DOHH2 (cell line): ENCODE measurements around the gene LRRC4.

Experiments used
- H3F3A ChIP-seq: fragments of 200-600 bp; sonication (generic), shearing (Covaris generic); 2 replicates; pipeline ENCODE4 v1.6.0; 2016; ENCODE audit warnings: antibody characterized with exemption, mild to moderate bottlenecking; ENCODE audit not compliant: control insufficient read depth, insufficient read depth
- H3K27ac ChIP-seq: fragments of 200-600 bp; sonication (generic); 2 replicates; pipeline ENCODE4 v1.5.1; 2014; ENCODE audit warnings: low read depth, mild to moderate bottlenecking, low read length, moderate library complexity
- H3K27me3 ChIP-seq: fragments of 200-600 bp; sonication (generic); 2 replicates; pipeline ENCODE4 v1.6.1; 2014; ENCODE audit warnings: mild to moderate bottlenecking, low read length, mixed read lengths; ENCODE audit not compliant: control insufficient read depth
- H3K36me3 ChIP-seq: fragments of 200-600 bp; sonication (generic); 2 replicates; pipeline ENCODE4 v1.6.1; 2014; ENCODE audit warnings: mild to moderate bottlenecking, low read length, moderate library complexity, mixed read lengths; ENCODE audit not compliant: control insufficient read depth
- H3K4me1 ChIP-seq: fragments of 200-600 bp; sonication (generic); 2 replicates; pipeline ENCODE4 v1.6.1; 2014; ENCODE audit warnings: mild to moderate bottlenecking, low read length, mixed read lengths; ENCODE audit not compliant: control insufficient read depth
- H3K4me2 ChIP-seq: fragments of 200-600 bp; sonication (generic); 2 replicates; pipeline ENCODE4 v1.6.0; 2014; ENCODE audit warnings: mild to moderate bottlenecking, low read length, moderate library complexity
- H3K4me3 ChIP-seq: fragments of 200-600 bp; sonication (generic); 2 replicates; pipeline ENCODE4 v1.5.1; 2014; ENCODE audit warnings: mild to moderate bottlenecking, low read length, mixed read lengths
- H3K79me2 ChIP-seq: fragments of 200-600 bp; sonication (generic); 2 replicates; pipeline ENCODE4 v1.6.1; 2014; ENCODE audit warnings: mild to moderate bottlenecking, low read length, mixed read lengths; ENCODE audit not compliant: control insufficient read depth
- H3K9me2 ChIP-seq: fragments of 200-600 bp; sonication (generic); replicated peaks from 2 replicates; pipeline ENCODE4 v1.6.1; 2014; ENCODE audit warnings: mild to moderate bottlenecking, low read length, mixed read lengths; ENCODE audit not compliant: control insufficient read depth
- H3K9me3 ChIP-seq: fragments of 200-600 bp; sonication (generic); 2 replicates; pipeline ENCODE4 v1.6.1; 2014; ENCODE audit warnings: antibody characterized with exemption, low read length, mixed read lengths; ENCODE audit not compliant: control insufficient read depth, insufficient read depth
- H4K20me1 ChIP-seq: fragments of 200-600 bp; sonication (generic); 2 replicates; pipeline ENCODE4 v1.6.0; 2014; ENCODE audit warnings: low read depth, mild to moderate bottlenecking, antibody characterized with exemption, low read length, moderate library complexity; ENCODE audit not compliant: control insufficient read depth, insufficient read depth
- EZH2phosphoT487 ChIP-seq: fragments of 200-600 bp; sonication (generic); IDR thresholded peaks from 2 replicates; pipeline ENCODE4 v1.6.1; 2017; ENCODE audit warnings: borderline replicate concordance, mild to moderate bottlenecking, antibody characterized with exemption, low read length, moderate library complexity, mixed read lengths
- TF ChIP-seq, protein P1 (sequence below): fragments of 200-600 bp; sonication (generic); IDR thresholded peaks from one replicate; pipeline ENCODE4 v1.5.1; 2014; ENCODE audit warnings: antibody characterized with exemption, mild to moderate bottlenecking, low read depth, low read length; ENCODE audit not compliant: poor library complexity, severe bottlenecking

Gene LRRC4

DNA sequence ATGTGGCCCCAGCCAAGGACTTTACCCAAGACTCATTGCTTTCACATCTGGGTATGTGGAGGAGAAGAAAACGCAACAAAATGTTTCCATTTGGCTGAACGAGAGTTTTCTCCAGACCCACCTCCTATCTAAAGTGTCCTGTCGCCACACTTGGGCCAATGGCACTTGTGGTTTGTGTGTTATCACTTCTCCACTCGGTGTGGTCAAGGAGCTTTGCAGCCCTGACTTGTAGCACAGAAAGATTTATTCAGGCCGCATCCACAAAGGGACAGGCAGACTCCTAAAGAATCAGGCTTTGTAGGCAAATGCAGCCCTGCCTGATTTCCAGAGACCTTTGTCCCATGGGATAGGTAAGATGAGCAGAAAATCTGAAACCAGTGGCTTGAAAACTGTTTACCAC, 12.8 kb upstream of the LRRC4 start:
- 0 out of 2 replicates have a peak, but pooled peaks cover 2% of the 10 kb centered on the region for H3K36me3 ChIP-seq
- no peak overlapping the region for H3K4me3 ChIP-seq
- TF ChIP-seq, protein P1, sequence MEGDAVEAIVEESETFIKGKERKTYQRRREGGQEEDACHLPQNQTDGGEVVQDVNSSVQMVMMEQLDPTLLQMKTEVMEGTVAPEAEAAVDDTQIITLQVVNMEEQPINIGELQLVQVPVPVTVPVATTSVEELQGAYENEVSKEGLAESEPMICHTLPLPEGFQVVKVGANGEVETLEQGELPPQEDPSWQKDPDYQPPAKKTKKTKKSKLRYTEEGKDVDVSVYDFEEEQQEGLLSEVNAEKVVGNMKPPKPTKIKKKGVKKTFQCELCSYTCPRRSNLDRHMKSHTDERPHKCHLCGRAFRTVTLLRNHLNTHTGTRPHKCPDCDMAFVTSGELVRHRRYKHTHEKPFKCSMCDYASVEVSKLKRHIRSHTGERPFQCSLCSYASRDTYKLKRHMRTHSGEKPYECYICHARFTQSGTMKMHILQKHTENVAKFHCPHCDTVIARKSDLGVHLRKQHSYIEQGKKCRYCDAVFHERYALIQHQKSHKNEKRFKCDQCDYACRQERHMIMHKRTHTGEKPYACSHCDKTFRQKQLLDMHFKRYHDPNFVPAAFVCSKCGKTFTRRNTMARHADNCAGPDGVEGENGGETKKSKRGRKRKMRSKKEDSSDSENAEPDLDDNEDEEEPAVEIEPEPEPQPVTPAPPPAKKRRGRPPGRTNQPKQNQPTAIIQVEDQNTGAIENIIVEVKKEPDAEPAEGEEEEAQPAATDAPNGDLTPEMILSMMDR, result no peak
- no peak for TF ChIP-seq EZH2phosphoT487
- H4K20me1 ChIP-seq, result 0 out of 2 replicates have a peak, but pooled peaks cover 3% of the 10 kb centered on the region
- H3K27me3 ChIP-seq, result no peaks in the 10 kb centered on the region
- H3K4me1 ChIP-seq, result no peaks in the 10 kb centered on the region
- no peaks in the 10 kb centered on the region for H3K9me3 ChIP-seq
- no peaks in the 10 kb centered on the region for H3K79me2 ChIP-seq
- no peak overlapping the region for H3K27ac ChIP-seq
- 0 out of 2 replicates have a peak, but pooled peaks cover 2% of the 10 kb centered on the region for H3F3A ChIP-seq
- H3K4me2 ChIP-seq, result no peak overlapping the region
- H3K9me2 ChIP-seq, result no peaks in the 10 kb centered on the region

DNA sequence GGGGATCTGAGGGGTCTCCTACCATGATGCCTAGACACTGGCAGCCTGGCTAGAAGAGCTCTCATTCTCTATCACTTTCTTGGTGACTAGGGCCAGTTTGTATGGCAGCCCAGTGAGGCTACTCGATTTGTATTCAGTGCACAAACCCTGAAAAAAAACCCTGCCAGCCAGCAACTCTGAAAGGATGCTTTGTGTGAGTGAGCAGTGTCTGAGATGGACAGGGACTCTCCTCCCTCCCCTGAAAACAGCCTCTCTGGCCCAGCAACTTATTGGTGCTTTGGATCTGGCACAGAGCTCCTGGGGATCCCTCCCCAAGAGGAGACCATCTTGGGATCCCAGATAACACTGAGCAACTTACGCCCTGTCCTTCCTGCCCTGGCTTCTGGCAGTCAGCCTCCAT, 10.8 kb upstream of the LRRC4 start:
- Histone ChIP-seq H3K9me2 (no peaks in the 10 kb centered on the region), H3K79me2 (no peaks in the 10 kb centered on the region), H3K4me1 (peaks cover 17% of the 10 kb centered on the region), H3K9me3 (no peaks in the 10 kb centered on the region), H3K27me3 (no peaks in the 10 kb centered on the region), H3K36me3 (0 out of 2 replicates have a peak, but pooled peaks cover 2% of the 10 kb centered on the region), H3K27ac (no peak overlapping the region), H4K20me1 (peaks cover 6% of the 10 kb centered on the region; the same call in 1 of the 2 replicates), H3F3A (0 out of 2 replicates have a peak, but pooled peaks cover 2% of the 10 kb centered on the region), H3K4me3 (no peak overlapping the region), H3K4me2 (no peak overlapping the region)
- TF ChIP-seq, protein P1, result no peak
- no peak for TF ChIP-seq EZH2phosphoT487

DNA sequence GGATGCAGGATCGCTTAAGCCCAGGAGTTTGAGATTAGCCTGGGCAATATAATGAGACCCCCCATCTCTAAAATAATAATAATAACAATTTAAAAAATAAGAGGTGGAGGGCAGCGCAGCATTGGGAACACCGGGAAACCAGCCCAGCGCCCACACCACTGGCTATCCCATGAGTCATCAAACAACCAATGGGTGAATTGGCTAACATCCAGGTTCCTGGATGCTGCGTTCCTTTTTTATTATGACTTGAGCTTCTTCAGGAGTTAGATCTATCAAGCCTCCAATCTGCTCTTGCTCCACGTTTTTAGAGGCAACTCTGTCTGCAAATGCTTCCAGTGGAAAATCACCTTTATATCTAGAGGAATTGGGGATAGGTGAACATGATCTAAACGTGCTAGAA, 10.0 kb upstream of the LRRC4 start:
- H3K27ac ChIP-seq, result no peak overlapping the region
- H3K4me2 ChIP-seq, result no peak overlapping the region

More for the DNA sequence above, 10.0 kb upstream of the LRRC4 start:
- H3K27me3 ChIP-seq, result no peaks in the 10 kb centered on the region
- no peaks in the 10 kb centered on the region for H3K9me2 ChIP-seq
- no peak overlapping the region for H3K4me3 ChIP-seq
- peaks cover 25% of the 10 kb centered on the region for H3K4me1 ChIP-seq
- H3K79me2 ChIP-seq, result no peaks in the 10 kb centered on the region
- no peaks in the 10 kb centered on the region for H3K9me3 ChIP-seq
- H3K36me3 ChIP-seq, result 0 out of 2 replicates have a peak, but pooled peaks cover 2% of the 10 kb centered on the region
- no peak for TF ChIP-seq EZH2phosphoT487
- TF ChIP-seq, protein P1, result no peak
- peaks cover 6% of the 10 kb centered on the region; the same call in 1 of the 2 replicates for H4K20me1 ChIP-seq
- peaks cover 3% of the 10 kb centered on the region; the same call in 1 of the 2 replicates for H3F3A ChIP-seq
